ENCODE results near the gene PLA2G15.
A peak's percentile ranks its signal among the peaks of the same experiment; 100 is the strongest.

The PLA2G15 gene, protein sequence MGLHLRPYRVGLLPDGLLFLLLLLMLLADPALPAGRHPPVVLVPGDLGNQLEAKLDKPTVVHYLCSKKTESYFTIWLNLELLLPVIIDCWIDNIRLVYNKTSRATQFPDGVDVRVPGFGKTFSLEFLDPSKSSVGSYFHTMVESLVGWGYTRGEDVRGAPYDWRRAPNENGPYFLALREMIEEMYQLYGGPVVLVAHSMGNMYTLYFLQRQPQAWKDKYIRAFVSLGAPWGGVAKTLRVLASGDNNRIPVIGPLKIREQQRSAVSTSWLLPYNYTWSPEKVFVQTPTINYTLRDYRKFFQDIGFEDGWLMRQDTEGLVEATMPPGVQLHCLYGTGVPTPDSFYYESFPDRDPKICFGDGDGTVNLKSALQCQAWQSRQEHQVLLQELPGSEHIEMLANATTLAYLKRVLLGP

DNA sequence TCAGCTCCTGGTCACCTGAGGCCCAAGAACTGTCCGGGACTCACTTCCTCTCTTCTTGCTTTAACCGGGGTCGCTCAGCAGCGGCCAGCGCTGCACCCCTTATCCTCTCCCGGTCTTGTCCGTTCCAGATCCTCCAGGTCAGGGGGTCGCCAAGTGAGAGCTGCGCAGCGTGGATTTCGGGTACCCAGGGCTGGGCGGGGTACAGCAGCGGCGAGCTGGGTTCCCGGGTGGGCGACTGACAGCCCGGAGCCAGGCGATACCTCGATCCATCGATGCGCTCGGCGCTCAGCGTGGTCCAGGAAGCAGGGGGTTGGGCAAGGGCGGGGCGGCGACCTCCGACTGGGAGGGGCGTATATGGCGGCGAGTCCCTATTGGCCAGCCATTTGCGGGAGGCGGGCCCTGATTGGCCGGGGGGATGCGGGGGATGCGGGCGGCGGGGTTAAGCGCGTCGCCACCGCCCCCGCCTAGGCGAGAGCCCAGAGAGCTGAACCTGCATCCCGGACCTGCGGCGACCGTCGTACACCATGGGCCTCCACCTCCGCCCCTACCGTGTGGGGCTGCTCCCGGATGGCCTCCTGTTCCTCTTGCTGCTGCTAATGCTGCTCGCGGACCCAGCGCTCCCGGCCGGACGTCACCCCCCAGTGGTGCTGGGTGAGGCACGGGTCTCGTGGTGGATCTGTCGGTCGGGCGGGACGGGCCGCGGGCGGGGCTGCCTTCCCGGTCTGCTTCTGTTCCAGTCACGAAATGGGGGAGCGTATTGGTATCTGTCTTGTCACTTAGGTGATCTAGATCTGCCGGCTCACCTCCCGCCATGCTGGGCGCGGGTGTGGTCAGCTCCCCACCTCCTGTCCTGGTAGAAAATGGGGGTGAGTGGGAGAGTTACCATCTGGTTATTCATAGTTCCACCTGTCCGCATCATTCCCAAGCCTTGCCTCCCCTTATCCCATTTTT, at the start of gene PLA2G15:
Gene PLA2G15 (plus strand): TSS at position 471 of the 951 bp plus-strand sequence. CDS start 54 bp downstream, at position 525.
- peak; percentile 95 for DNase-seq (ENCODE audit: low read depth)

DNA sequence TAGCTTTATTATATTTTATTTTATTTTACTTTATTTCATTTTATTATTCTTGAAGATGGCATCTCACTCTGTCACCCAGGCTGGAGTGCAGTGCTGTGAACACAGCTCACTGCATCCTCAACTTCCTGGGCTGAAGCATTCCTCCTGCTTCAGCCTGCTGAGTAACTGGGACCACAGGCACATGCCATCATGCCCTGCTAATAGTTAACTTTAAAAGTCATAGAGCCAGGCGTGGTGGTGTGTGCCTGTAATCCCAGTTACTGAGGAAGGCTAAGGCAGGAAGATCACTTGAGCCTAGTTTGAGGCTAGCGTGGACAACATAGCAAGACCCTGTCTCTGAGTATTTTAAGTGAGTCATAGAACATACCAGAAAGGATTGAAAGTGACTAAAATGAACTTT, 47.9 kb upstream of the PLA2G15 start:
- DNase-seq (ENCODE audit: low read depth) = no peak

DNA sequence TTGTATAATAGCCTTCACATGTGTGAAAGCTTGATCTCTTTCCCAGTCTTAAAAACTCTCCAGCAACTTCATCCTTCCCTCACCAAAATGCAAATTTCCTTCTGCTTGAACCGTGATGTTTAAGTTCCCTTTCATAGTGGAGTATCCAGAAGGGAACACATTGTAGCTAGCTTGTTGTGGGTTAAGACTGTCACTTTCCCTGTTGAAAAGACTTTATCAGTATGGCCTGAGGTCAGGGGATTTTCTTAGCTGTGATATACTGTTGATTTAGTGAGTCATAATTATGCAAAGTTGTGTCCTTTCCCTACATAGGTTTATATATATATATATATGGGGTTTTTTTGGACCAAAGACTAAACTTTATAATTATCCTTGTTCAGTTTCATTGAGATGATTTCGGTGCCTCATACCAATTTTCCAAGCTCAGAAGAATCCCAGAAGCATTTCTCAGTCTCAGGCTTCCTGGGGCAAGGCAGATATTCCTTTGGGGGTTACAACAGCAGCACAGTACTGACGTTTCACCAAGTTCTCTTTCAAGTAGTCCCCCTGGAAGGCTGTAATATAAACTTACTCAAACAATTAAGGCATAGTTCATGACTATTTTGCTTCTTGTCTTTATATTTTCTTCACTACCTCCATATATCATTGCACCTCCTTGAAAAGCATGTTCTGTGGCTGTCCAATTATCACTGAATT, 44.9 kb upstream of the PLA2G15 start:
- no peak for DNase-seq (ENCODE audit: low read depth)

DNA sequence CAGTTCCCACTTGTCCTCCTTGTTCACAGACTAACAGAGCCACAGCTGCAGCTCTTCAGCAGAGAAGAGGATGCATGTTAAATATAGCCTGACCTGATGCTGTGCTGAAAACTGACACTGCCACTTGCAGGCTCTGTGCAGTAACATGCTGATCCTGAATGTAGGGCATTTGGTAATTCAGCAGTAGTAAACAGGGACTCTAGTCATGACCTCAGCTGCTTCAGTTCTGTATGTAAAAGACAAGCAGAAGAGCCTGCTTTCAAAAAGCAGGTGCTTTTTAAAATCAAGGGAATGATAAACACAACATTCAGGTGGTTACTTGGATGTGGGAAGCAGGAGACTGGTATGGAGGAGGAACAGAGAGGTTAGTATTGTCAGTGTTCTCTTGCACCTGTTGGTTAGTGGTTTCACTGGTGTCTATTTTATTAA, 43.1 kb upstream of the PLA2G15 start:
- DNase-seq (ENCODE audit: low read depth) = no peak

DNA sequence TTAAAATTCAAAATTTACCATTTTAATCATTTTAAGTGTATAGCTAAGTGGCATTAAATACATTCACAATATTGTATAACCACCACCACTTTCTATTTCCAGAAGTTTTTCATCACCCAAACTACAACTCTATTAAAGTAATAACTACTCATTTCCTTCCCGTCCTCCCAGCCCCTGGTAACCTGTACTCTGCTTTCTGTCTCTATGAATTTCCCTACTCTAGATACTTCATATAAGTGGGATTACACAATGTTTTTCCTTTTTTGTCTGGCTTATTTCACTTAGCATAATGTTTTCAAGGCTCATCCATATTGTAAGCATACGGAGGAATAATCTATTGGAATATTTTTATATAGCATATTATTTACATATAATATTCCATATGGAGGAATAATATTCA, 38.9 kb upstream of the PLA2G15 start:
- DNase-seq (ENCODE audit: low read depth) = no peak

DNA sequence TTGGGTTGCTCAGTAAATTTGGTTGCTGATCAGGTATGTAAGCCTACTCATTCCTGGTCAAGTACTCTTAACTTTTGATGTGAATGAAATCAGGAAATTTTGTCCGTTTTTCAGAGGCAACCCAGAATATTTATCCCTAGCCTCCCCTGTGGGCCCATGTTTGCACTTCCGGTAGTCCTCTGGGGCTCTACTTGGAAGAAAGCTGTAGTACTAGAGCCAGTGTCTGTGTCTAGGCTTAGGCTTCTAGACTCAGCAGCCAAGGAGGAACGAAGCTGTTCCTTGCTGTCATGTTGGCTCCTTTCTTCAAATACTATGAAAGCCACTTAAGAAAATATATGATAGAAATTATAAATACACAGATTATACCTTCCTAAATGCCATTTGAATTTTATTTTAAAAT, 30.4 kb upstream of the PLA2G15 start:
- DNase-seq (ENCODE audit: low read depth) = no peak

DNA sequence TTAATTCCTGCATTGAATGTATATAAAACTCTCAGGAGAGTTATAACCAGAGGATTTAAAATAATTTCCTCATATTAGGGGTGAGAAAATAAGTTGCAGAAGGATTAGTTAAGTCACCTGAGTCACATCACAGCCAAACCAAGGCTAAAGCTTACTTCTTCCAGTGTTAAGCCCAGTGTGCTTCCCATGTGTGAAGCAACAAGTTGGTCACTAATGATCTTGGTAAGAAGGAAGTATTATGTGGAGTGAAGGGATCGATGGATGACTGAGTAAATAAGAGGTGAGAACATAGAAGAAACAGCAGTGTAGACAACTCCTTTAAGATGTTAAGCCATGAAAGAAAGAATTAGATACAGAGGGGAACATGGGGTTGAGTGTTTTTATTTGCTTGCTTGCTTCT, 29.9 kb upstream of the PLA2G15 start:
- no peak for DNase-seq (ENCODE audit: low read depth)

DNA sequence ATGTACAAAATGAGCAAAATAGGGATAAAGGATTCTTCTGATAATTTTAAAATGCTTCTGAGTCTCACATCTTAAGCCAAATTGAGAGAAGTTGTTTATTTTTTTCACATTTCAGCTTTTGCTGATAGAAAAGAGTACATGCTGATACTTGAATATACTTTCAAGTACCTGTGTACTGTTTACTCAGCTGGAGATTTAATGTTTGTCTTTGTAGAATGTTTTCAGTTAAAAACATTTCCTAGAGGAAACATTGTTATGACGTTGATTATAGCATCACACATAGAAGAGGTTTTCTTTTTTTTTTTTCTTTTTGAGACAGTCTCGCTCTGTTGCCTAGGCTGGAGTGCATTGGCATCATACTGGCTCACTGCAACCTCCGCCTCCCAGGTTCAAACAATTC, 28.9 kb upstream of the PLA2G15 start:
- DNase-seq (ENCODE audit: low read depth) = no peak

DNA sequence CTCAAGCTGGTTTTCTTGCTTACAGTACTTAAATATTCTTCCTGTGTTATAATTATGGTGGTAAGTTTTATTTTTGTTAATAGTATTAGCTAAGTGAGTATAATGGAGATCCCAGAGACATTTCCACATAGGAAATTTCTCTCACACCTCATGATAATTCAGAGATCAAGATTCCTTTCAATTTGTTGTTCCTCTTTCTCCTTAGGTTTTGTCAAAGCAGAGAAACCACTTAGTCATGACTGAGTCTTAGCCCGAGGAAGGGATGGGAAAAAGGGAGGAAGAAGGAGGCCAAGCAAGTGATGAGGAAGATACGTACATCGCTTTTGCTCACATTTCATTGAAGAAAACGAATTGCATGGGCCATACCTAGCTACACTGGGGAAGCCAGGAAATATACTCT, 27.7 kb upstream of the PLA2G15 start:
- no peak for DNase-seq (ENCODE audit: low read depth)

DNA sequence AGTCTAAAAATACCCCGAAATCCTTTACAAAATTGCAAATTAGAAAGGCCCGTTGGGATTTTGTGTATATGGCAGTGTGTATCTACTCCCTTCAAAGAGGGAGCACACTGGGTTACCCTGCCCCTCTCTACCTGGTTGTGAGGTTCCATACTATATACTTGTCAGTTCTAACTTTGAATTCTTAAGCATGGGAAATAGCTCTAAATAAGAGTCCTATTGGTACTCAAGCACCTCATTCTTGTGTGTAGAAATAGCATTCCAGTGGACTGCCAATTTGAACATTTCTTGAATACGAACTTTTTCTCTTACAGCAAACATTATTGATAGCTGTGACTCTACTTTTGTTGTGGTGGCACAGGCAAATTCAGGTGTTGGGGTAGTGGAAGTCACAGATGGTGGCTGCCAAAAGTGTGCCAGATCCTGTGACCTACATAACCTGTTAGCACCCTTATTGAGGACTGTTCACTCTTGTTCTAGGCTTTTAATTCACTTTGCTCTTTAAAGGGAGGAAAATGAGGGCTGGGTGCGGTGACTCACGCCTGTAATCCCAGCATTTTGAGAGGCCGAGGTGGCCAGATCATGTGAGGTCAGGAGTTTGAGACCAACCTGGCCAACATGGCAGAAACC, 25.3 kb upstream of the PLA2G15 start:
- DNase-seq (ENCODE audit: low read depth) = no peak

DNA sequence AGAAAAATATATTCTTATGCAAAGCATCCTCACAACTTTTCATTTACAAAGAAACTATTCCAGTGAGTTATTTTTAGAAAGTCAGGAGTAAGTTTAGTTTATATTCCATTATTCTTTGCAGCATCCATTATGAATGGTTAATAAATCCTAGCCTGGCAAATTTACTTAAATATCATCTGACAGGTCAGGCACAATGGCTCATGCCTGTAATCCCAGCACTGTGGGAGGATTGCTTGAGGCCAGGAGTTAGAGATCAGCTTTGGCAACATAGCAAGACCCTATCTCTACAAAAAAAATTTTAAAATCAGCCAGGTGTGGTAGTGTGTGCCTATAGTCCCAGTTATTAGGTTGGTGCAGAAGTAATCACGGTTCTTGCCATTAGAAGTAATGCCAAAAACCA, 22.1 kb upstream of the PLA2G15 start:
- DNase-seq (ENCODE audit: low read depth) = no peak

DNA sequence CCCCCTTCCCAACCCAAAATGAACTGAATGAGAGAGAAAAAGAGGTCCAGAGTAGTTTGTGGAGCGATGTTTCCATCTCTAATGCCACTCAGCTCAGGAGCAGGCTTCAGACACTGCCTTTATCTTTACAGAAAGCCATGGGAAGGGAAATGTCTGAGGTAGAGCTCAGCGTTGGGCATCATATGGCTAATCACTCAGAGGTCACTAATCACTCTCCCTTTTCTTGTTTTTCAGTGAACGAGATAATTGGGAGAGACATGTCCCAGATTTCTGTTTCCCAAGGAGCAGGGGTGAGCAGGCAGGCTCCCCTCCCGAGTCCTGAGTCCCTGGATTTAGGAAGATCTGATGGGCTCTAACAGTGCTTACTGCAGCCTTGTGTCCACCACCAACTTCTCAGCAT, 19.1 kb upstream of the PLA2G15 start:
- DNase-seq (ENCODE audit: low read depth) = no peak

DNA sequence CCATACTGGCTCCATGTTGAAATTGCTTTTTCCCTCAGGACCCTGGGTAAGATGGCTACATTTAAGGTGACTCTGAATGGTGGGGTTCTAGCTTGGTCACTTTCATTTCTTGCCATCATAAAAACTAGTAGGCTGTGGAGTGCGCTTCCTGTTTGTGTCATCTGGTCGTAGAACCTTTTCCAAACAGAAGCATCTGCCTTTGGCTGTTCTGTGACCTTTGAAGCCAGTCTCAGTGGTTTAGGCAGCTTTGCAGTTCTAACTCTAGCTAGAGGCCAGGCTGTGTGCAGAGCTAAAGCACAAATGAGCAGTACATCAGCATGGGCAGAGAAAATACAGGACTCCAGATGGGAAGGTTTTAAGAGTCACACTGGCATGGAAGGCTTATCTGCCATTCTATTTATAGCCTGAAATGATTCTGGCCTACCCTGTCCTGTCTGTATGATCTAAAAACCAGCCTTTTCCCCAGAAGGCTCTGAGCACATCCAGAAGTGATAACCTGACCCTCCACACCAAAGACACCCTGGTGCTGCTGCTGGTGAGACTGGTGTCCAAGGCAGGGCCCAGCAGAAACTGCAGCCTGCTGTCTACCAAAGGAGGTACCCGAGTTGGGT, 17.9 kb upstream of the PLA2G15 start:
- DNase-seq (ENCODE audit: low read depth) = no peak

DNA sequence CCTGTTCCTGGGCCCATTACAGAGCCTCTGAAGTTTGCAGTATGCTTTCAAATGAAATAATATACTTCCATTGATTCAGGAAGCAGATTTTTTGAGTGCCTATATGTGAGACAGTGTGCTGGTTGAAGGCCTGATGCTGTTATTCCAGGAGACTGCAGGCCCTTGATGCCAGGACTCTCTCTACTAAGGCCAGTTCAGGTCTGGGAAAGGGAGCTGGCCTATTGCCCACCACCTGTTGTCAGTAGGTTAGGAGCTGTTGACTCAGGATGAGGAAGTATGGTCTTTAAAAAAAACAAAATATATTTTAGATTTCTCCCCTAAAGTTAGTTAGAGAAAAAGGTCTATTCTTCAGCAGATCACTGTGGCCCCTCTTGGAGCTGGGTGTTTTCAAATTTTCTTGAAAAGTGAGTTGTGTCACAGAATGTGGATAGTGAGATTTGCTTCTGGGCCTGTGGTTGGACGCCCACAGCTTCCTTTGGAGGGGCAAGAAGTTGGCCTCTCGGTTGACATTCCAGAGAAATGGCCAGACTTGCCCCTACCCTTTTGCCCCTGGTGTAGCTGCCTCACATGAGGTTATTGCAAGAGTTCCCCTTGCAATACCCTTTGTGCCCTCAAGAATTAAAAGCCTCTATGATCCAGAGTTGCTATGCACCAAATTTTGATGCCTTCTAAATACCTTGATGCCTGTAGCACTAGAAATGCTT, 17.2 kb upstream of the PLA2G15 start:
- DNase-seq (ENCODE audit: low read depth) = no peak

DNA sequence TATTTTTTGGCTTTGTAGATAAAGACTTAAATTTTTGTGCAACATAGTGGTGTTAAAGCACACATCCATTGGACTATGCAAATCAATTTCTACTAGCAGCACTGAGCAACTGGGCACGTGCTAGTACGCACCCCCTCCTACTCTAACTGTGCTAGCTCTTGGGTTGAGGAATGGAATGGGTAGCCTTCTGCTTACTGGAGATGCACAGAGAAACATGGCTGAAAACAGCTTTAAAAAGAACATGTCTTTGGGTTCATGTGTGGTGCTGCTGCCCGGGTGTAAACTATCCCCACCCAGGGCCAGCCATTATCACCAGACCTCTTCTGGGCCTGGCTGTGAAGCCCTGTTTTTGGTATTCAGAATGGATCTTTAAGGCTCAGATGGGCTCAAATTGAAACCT, 16.5 kb upstream of the PLA2G15 start:
- no peak for DNase-seq (ENCODE audit: low read depth)

DNA sequence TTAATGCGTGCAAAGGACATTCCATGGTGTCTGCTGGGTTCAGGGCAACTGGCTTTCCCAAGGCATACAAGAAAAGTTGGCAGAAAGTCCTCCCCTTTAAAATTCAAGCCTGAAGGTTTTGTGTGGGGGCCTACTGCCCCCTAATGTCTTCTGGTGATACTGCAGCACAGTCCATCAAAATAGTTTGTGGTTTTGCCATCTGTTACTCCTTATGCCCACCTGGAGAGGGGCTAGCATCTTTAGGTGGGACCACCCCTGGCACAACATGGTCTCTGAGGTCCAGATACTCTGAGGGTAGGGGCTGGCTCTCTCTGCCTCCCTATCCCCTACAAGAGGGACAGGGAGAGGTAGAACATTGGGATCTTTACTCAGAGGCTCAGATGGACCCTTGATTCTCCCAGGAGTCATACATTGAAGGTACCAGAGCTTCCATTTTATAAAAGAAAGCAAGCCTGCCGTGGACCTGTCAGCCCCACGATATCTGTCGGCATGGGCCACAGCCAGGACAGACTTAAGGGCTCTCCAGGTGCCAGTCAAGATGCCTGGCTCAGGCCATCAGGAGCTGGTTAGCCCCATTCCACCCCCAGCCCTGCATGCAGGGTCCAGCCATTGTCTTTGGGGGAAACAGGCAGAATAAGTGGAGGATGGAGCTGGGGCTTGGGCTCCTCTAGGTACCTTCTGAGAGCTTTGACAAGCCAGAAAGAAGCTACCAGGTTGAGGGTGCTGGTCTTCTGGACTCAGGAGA, 15.6 kb upstream of the PLA2G15 start:
- no peak for DNase-seq (ENCODE audit: low read depth)

DNA sequence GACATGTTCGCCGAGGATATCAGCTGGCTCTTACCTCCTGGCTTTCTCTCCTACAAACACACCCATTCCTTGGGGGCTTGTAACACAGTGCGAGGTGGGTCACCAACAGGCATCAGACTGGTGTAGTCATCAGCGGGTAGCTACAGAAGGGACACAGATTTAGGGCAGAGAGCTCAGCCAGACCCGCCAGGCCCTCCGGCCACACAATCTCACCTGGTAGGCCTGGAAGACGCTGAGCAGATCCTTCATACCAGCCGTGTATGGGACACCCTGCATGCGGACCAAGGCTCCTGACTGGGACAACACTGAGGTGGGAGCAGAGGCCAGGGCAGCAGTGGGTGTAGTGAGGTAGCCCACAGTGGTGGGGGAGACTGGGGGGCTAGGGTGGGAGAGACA, 15.0 kb upstream of the PLA2G15 start:
- no peak for DNase-seq (ENCODE audit: low read depth)

DNA sequence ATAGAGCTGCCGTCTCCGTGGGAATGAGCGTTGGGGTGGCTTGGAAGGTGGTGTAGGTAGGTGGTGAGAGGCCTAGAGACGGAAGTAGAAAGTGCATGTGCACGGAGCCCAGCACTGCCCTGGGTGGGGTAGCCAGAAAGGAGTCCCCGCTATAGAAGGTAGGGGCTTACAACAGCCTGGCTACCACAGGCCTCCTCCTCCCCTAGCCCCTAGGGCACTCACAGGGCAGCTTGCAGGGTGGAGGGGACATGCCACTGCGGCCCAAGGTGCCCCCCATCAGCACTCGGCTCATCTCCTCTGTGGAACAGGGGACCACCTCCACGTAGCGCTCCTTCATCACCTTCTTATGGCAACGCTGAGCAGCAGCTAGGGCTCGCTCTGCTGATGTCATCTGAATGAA, 14.2 kb upstream of the PLA2G15 start:
- no peak for DNase-seq (ENCODE audit: low read depth)

DNA sequence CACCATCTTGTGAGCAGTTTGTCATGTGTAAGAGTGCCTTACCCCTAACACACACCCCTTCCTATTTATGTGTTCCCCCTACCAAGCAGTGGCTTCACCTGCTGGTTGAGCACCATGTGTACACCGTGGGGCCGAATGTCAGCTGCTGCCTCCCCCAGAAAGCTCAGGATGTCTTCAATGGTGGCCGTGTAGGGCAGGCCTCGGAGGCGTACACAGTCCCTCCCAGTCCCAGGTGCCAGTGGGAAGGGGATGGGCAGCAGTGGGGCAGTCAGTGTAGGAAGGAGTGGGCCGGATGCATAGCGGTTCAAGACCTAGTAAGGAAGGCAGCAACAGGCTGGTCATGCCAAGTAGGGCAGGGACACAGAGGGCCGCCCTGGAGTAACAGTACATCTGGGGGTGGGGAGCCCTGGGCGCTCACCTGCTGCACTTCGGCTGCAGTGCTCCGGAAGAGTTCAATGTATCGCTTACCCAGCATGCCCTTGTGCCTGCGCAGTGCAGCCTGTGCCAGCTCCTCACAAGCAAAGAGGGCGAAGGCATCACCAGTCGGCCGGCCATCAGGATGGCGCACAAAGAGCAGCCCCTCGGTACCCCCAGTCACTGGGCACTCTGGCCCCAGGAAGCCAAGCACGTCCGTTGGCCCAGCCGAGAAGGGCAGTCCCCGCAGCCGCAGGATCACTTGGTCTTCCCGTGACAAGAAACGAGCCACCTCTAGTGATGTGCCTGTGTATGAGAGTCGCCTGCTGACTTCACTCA, 13.6 kb upstream of the PLA2G15 start:
- no peak for DNase-seq (ENCODE audit: low read depth)

Measured in stimulated activated CD4-positive, alpha-beta T cell treated with anti-CD3 and anti-CD28 coated beads, Interleukin-2, amount 100 ng/mL, for 4 hours (primary cell).